GM18868 (cell line): ENCODE data around the gene SPAAR.
"Not testable (repeated sequence)": the region's sequence is repeated elsewhere in the genome, so short reads cannot be mapped to it uniquely, and the experiment has no call there.

Source experiments
- ATAC-seq: cut with Tn5 transposase; IDR thresholded peaks from one replicate; pipeline ENCODE4 v1.9.1; 2021; ENCODE audit warnings: mild to moderate bottlenecking, moderate library complexity; ENCODE audit not compliant: unreplicated experiment

The SPAAR gene, protein sequence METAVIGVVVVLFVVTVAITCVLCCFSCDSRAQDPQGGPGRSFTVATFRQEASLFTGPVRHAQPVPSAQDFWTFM

DNA sequence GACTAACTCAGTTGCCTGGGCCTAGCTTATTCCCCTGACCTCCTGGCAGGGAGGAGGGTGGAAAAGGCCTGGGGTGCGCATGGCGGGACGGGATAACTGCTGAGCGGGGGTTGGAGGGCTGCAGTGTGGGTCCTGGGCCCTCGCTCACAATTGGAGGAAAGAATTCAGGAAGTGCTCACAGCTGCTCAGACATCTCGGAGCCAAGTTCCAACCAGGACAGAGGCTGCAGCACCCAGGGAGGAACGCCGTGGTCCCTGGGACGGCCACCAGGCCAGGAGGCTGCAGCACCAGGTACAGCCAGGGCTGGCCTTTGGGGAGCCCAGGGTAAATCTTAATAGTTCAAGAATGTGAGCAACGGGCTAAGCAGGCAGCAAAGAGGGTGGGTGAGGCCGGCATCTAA is at the start of gene SPAAR:
Gene SPAAR (plus strand): TSS at position 217 of the 400 bp plus-strand sequence. CDS start 974 bp downstream, outside the sequence.
- no peak for ATAC-seq

DNA sequence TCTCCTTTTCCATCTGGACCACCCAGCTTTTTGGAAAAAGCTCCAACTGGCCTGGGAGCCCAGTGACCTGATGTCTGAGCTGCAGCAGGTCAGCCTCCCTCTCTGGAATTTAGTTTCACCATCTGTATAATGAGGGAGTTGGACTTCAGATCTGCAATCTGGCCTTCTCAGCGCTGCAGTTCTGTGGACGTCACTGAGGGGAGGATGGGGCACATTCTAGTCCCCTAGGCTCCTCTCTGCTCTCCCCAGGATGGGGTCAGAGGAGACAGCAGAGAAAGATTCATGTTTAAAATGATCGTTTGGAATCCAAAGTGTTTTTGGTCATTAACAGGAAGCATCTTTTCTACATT is 49.3 kb upstream of the SPAAR start:
- no peak for ATAC-seq

DNA sequence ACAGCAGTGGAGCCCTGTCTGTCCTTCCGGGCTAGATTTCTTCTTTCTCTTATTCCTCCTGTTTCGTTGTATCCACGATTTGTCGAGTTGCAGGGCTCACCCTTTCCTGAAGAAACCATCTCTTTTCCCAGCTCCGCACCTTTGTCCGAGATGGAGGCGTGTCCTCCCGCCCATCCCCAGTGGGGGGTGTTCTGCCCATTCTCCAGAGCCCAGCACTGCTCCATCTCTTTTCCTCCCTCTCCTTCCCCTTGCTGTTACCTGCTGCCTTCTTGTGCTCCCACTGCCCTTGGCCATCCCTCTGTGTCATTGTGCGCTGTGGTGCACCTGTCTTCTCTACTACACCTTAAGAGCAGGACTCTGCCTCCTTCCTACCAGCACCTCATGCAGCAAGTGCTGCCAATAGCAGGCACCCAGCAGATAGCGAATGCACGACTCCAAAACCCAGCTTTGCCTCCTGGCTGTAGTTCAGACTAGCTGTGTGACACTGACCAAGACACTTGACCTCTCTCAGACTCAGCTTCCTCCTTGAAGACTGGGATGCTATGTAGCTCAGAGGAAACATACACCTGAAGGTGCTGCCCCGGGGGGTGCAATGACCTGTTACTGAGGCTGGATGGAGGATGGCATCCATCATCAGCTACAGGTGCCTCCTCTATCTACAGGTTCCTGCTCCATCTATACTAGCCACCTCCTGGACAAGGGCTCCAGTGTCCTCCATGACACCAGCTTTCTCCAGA is 48.0 kb upstream of the SPAAR start:
- ATAC-seq, result no peak

DNA sequence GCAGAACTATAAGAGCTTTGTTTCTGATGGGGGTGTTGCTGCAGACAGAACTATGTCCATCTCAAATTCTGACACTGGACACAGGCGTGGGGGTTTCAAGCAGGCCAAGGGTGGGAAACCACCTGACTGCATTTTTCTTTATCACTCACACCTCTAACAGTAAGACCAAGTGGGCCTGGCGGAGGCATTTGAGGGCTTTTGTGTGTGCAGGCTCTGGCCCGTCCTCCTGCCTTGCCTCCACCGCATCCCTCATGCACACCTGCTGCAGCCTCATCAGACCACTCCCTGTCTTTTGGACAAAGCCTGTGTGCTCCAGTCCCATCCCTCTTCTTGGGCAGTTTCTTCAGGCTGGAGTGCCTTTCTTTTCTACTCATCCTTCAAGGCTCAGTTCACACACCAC is 47.0 kb upstream of the SPAAR start:
- ATAC-seq, result no peak

DNA sequence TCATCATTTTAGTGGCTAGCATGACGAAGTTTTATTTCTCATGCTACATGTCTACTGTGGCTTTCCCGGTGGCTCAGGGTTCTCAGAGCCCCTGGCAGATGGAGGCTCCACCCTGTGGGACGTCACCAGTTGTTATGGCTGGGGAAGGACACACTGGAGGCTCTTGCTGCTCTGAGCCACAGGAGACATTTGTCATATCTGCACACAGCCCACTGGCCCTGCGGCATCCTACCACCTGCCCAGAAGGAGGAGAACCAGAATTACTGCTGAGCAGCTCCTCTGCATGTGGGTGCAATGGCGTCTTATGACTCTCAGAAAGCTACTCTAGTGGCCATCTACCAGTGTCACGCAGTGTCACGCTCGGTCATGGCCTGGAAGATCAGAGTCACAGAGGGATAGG is 45.7 kb upstream of the SPAAR start:
- no peak for ATAC-seq

DNA sequence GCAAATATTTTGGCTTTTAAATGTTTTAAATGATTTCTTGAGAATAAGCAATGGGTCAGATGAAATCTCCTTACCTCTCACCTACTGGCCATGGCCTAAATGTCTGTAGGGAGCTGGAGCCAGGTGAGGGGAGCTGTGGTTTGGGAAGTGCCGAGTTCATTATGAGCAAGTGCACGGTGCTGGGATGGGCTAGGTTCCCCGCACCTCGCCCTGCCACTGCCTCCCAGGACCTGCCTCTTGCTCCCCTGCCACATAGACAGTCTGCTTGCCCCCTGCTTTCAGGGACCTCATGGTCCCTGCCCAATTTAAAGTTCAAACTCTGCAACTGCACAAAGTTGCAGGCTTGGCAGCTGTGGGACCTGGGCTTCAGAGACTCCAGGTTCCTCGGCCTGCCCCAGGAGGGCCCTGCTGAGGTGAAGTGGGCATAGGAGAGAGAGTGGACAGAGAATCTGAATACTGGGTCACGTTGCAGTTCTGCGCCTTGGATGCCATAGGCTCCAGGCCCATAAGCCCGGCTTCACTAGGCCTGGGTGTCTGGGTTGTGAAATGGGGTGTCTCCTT is 44.5 kb upstream of the SPAAR start:
- ATAC-seq, result no peak

DNA sequence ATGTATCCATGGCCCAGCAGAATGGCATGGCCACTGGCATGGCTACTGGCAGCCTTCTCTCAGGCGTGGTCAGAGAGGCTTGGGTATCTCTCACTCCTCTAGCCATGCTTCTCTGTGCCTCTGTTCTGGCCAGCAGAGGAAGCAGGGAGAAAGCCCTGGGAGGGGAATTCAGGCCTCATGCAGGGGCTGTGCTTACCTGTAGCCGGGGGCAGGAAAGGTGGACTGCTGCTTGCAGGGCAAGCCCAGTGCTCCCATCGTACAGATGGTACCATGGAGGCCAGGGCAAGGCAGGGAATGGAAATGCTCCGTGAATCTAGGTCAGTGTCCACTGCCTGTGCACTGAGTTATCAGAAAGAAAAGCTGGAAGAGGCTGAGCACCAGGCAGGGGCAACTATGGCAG is 41.8 kb upstream of the SPAAR start:
- ATAC-seq, result no peak

DNA sequence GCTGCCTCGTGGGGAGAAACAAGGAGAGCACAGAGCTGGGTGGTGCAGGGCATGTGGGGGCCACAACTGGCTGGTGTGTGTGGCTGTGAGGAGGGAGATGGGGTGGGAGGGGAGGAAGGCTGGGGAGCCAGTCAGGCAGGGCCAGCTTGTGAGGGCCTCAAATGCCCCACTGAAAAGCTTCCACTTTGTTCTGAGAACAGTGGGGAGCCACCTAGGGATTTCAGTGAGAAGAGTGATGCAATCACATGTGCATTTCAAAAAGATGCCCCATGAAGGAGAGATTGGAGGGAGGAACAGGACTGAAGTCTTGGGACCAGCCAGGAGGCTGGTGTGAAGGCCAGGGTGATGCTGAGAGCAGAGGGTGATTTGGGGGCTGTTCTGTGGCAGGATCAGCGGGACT is 40.4 kb upstream of the SPAAR start:
- no peak for ATAC-seq

DNA sequence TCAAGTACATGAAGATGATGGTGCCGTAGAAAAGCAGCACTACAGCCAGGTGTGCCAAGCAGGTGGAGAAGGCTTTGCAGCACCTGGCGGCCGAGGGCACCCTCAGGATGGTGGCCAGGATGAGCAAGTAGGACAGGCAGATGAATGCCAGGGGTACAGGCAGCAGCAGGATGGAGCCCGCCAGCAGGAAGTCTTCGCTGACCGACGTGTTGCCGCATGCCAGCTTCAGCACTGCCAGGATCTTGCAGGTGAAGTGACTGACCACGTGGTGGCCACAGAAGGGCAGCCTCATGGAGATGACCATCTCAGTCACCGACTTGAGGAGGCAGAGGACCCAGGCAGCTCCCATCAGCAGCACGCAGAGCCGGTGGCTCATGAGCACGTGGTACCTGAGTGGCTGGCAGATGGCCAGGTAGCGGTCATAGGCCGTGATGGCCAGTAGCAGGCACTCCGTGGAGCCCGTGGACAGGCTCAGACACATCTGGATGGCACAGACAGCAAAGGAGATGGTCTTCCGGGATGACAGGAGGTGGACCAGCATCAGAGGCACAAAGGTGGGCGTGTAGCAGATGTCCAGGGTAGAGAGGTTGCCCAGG is 39.6 kb upstream of the SPAAR start:
- ATAC-seq, result no peak

DNA sequence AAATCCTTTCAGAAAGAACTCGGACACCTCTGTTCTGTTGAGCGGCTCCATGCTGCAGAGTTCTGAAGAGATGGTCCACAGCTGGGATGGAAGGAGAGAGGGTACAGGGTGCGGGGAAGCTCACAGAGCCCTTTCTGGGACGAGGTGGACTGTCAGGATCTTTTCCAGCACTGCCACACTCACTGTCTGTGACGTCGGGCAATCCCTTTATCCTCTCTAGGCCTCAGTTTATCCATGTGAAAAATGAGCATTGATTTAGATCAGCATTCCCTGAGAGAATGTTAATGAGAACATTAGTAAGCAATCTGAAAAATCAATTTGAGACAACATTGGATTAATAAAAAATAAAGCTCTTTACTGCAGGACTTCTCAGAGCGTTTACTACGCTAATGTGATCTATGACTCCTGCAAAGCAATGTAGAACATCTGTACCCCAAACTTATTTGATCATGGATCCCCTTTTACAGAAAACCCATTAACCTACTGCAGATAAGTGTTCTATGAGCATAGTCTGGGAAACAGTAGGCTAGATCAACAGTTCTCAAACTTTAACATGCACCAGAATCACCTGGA is 38.9 kb upstream of the SPAAR start, which contains the start of gene OR13J1:
Gene OR13J1 (minus strand): TSS at position 51 of the 573 bp plus-strand sequence. CDS start 0 bp downstream, at position 51.
- ATAC-seq, result no peak

DNA sequence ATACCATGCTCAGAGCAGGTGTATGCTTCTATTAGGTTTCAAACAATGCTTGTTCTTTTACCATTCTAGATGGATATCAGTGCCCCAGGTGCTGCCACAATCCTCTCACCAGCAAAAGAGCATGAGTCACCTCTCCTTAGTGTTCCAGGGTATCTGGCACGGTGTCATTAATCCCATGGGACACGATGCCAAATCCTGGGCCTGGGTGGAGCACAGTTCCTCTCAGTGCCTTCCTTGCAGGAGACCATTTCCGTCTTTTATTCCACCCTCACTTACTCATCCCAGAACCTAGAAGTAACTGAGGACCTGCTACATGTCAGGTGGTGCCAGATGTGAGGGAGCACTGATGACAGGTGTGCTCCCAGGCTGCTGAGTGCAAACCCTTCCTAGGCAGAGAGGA is 37.7 kb upstream of the SPAAR start:
- ATAC-seq, result no peak

DNA sequence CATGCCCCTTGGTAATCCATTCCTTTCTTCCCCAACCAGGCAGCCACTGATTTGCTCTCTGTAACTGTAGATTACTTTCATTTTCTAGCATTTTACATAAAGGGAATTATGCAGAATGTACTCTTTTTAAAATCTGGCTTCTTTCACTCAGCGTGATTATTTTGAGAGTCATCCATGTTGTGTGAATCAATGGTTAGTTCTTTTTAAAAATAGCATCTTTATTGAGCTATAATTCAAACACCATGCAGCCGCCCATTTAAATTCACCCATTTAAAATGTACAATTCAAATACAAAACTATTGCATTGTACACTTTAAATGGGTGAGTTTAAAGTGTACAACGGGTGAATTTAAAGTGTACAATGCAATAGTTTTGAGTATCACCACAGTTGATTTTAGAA is 36.8 kb upstream of the SPAAR start:
- ATAC-seq, result no peak

DNA sequence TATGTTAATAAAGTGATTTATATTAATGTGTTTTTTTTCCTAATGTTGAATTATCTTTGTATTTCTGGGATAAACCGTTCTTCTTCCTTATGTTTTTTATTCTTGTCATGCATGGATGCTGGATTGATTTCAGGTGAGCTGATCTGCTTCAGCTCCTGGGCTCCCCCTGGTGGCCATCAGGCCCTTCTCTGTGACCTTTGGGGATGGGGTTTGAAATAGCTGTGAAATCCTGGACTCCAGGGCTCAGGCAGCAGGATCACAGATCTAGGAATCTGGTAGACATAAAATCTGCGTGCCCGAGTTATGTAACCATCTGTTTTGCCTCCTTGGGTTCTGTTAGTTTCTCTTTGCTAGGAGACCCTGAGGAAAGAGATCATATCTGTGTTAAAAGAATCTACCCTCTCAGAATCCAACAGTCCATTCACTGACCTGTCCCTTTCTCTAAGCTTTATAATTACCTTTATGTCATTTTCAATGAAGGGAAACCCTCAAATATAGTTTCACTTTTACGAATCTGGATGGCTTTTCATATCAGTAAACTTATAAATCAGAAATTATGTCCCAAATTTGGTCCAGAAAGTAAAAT is 26.9 kb upstream of the SPAAR start:
- ATAC-seq, result no peak

DNA sequence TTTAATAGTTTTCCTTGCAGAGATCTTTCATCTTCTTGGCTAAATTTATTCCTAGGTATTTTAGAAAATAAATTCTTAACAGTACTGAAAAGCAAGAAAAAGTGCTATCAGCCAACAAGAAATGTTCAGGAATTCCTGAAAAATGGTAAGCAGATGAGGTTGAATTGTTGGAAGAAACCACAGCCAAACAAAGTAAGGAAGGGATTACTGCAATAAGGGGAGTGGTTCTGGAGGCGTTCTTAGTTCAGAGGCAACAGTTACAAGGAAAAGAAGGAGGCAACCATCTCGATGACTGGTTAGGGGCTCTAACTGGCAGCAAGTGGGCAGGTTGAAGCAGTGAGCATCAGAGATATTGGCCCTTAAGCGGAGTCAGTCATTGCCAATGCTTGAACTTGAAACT is 26.3 kb upstream of the SPAAR start:
- ATAC-seq, result no peak

DNA sequence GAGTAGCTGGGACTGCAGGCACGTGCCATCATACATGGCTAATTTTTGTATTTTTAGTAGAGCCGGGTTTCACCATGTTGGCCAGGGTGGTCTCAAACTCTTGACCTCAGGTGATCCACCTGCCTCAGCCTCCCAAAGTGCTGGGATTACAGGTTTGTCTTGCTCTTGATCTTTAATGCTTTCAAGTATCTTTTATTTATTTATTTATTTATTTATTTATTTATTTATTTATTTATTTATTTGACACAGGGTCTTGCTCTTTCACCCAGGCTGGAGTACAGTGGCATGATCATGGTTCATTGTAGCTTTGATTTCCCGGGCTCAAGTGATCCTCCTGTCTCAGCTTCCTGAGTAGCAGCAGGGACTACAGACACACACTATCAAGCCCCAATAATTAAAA is 24.4 kb upstream of the SPAAR start:
- ATAC-seq, result not testable (repeated sequence)

DNA sequence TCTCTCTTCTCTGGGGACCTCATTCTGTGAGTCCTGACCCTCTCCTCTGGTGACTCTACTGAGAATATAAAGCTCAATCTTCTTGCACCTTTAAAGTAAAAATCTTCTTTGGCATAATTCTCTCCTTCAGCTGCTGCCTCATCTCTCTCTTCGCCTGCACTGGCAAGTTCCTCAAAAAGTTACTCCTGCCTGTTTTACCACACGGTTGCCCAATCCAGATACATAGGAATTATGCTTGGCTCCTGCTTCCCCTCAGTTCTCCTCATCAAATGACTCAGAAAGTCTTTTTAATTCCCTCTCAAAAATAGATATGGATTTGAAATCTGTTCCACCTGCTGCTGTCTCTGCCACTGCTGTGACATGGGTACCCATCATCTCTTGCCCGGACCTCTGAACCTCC is 17.6 kb upstream of the SPAAR start:
- ATAC-seq, result no peak

DNA sequence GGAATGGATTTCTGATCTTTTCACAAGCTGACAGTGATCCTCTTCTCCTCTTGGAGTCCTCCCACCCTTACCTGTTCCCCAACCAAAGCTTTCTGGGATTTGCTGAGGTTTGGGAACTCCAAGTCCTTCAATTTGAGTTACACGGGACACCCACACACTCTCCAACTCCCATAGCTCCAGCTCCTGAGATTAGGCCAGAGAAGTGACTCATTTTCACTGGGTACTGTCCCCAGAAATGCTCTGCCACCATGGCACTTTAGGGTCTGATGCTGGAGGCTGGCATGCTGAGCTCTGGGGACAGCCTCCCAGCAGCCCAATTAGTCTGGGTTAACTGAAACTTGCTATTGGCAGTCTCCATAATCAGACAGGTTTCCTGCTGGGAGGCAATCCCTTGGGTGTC is 17.2 kb upstream of the SPAAR start:
- no peak for ATAC-seq

DNA sequence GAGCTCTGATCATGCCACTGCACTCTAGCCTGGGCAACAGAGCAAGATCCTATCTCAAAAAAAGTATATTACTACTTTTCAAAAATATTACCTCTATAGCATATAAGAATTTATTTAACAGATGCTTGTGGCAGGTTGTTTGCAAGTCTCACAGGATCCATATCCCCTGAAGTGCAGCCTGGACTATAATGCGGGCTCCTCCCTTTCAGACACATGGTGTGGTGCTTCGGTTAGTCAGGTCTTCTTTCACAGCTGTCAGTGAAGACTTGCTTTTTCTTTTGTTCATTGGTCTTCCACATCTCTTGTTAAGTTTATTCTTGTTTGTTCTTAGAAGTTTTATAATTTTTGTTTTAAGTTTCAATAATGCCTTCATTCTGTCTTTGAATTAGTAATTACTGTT is 12.7 kb upstream of the SPAAR start:
- no peak for ATAC-seq

DNA sequence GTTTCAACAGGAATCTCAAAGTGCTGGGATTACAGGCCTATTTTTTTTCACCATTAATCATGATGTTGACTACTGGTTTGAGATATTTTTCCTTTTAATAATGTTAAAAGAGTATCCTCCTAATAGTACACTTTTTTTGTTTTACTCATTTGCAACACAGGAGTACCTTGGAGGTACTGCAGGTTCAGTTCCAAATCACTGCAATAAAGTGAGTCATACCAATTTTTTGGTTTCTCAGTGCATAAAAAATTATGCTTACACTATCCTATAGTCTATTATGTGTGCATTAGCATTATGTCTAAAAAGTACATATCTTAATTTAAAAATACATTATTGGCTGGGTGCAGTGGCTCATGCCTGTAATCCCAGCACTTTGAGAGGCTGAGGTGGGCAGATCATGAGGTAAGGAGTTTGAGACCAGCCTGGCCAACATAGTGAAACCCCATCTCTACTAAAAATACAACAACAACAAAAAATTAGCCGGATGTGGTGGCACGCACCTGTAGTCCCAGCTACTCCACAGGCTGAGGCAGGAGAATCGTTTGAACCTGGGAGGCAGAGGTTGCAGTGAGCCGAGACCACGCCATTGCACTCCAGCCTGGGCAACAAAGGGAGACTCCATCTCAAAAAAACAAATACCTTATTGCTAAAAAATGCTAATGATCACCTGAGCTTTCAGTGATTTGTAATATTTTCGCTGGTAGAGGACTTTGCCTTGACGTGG is 11.8 kb upstream of the SPAAR start:
- ATAC-seq, result not testable (repeated sequence)

DNA sequence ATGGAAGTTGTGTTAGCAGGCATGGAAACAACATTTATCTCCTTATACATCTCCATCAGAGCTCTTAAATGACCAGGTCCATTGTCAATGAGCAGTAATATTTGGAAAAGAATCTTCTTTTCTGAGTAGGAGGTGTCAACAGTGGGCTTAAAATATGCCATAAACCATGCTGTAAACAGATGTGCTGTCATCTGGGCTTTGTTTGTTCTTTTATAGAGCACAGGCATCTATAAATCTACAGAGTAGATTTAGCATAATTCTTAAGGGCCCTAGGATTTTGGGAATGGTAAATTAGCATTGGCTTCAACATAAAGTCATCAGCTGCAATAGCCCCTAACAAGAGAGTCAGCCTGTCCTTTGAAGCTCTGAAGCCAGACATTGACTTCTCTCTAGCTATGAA is 11.0 kb upstream of the SPAAR start:
- no peak for ATAC-seq

DNA sequence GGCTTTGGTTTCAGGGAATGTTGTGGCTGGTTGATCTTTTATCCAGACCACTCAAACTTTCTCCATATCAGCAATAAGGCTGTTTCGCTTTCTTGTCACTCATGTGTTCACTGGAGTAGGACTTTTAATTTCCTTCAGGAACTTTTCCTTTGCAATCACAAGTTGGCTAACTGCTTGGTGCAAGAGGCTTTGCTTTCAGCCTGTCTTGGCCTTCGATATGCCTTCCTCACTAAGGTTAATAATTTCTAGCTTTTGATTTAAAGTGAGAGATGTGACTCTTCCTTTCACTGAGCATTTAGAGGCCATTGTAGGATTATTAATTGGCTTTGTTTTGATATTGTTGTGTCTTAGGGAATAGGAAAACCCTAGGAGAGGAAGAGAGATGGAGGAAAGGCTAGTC is 10.3 kb upstream of the SPAAR start:
- ATAC-seq, result no peak
